Cortex of kidney (tissue), 1 donor: ENCODE results near the gene SAP30L.

Experiments used
- DNase-seq: peaks from one replicate; lab custom pipeline; 2025; lab: John Stamatoyannopoulos, UW

The SAP30L gene

GRCh38 chr5:154464438-154464837 lies 18.6 kb downstream of the SAP30L start:
- no peak for DNase-seq

GRCh38 chr5:154465169-154465568 lies 19.4 kb downstream of the SAP30L start:
- no peak for DNase-seq

GRCh38 chr5:154466147-154466546 lies 20.4 kb downstream of the SAP30L start:
- DNase-seq = no peak

GRCh38 chr5:154466671-154467070 lies 20.9 kb downstream of the SAP30L start:
- DNase-seq = no peak

- DNase-seq = no peak
Measured at GRCh38 chr5:154467655-154468354, 22.0 kb downstream of the SAP30L start.

- DNase-seq = no peak
Measured at GRCh38 chr5:154470137-154470536, 24.3 kb downstream of the SAP30L start.

GRCh38 chr5:154470947-154471870 lies 25.4 kb downstream of the SAP30L start:
- no peak for DNase-seq

- DNase-seq = no peak
Measured at GRCh38 chr5:154472871-154473580, 27.2 kb downstream of the SAP30L start.

GRCh38 chr5:154473581-154474283 lies 27.9 kb downstream of the SAP30L start:
- DNase-seq = no peak

GRCh38 chr5:154474396-154475334 lies 28.9 kb downstream of the SAP30L start:
- DNase-seq = no peak

GRCh38 chr5:154475591-154476353 lies 30.0 kb downstream of the SAP30L start:
- no peak for DNase-seq

- no peak for DNase-seq
Measured at GRCh38 chr5:154476354-154477205, 30.8 kb downstream of the SAP30L start.

GRCh38 chr5:154477382-154478223 lies 31.8 kb downstream of the SAP30L start:
- DNase-seq = no peak

GRCh38 chr5:154478224-154478565 lies 32.4 kb downstream of the SAP30L start, which contains the start of gene HAND1:
Gene HAND1 (minus strand): TSS chr5:154478227. CDS start chr5:154478008, 219 bp downstream.
- DNase-seq = no peak

- DNase-seq = no peak
Measured at GRCh38 chr5:154478752-154479159, 33.0 kb downstream of the SAP30L start.

GRCh38 chr5:154479160-154479943 lies 33.6 kb downstream of the SAP30L start:
- DNase-seq = no peak
